Right hindlimb (tissue), 1 donor: ENCODE results near the gene MGAT3.
"Not testable (repeated sequence)": the region's sequence is repeated elsewhere in the genome, so short reads cannot be mapped to it uniquely, and the experiment has no call there.

Experiments
- DNase-seq: peaks from one replicate; pipeline ENCODE4 v3.0.0-alpha.2; 2018

Gene MGAT3, protein sequence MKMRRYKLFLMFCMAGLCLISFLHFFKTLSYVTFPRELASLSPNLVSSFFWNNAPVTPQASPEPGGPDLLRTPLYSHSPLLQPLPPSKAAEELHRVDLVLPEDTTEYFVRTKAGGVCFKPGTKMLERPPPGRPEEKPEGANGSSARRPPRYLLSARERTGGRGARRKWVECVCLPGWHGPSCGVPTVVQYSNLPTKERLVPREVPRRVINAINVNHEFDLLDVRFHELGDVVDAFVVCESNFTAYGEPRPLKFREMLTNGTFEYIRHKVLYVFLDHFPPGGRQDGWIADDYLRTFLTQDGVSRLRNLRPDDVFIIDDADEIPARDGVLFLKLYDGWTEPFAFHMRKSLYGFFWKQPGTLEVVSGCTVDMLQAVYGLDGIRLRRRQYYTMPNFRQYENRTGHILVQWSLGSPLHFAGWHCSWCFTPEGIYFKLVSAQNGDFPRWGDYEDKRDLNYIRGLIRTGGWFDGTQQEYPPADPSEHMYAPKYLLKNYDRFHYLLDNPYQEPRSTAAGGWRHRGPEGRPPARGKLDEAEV

DNA sequence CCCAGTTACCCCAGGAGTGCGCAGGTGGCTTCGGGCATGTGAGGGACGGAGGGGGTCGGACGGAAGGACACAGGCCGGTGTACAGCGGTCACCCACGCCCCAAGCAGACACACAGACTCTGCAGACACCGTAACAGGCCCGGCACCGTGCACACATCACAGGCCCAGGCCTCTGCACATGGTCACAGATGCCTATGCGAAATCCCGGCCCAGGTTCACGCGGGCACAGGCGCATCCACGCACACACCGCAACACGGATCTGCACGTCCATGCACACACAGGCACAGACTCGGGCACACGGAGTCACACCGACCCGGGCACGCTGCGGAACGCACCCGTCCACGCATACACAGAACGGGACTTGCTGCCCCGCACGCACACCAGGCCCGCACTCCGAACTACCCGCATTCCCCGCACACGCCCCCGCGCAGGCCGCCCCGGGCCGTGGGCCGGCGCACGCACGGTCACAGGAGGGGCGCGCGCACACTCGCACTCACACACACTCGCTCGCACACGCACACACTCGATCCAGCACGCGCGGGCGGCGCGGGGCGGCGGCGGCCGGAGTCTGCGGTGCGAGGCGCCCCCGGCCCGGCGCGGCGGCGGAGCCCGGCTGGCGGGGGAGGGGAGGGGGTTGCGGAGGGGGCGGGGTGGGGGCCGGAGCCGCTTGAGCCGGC, at the start of gene MGAT3:
MGAT3 (plus strand) TSS at position 491 of the 676 bp plus-strand sequence. CDS start 30,336 bp downstream, outside the sequence.
- no peak for DNase-seq

DNA sequence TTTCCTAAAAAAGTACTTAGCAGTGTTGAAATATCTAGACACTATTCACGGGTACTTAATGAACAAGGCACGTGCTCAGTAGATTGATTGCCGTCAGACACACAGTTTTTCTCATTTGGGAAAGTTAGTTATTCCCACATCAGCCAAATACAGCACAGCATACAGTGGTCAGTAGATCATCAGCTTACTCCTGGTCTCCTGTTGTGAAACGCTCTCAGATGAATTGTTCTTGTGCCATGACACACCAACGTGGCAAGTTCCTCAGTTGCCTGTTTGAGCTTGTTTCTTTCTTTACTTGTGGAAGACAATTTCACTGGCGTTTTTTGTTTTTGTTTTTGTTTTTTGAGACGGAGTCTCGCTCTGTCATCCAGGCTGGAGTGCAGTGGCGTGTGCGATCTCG, 48.6 kb upstream of the MGAT3 start:
- no peak for DNase-seq

DNA sequence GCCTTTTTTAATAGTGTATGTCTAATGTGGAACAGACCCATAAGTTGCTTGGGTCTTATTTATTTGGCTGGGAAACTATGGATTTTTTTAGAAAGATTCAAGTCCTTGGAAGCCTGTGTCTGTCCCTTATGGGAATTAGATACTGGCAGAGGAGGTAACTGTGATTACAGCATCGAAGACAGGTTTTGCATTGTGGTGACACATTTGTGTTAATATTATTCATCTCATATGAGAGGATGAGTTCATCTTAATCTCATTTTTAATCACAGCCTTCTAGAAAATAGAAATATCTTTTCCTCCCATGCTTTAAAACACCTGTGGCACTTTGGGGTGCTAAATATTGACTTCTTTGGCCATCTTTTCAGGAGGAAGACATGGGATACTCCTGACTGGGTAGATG, 48.0 kb upstream of the MGAT3 start:
- no peak for DNase-seq

DNA sequence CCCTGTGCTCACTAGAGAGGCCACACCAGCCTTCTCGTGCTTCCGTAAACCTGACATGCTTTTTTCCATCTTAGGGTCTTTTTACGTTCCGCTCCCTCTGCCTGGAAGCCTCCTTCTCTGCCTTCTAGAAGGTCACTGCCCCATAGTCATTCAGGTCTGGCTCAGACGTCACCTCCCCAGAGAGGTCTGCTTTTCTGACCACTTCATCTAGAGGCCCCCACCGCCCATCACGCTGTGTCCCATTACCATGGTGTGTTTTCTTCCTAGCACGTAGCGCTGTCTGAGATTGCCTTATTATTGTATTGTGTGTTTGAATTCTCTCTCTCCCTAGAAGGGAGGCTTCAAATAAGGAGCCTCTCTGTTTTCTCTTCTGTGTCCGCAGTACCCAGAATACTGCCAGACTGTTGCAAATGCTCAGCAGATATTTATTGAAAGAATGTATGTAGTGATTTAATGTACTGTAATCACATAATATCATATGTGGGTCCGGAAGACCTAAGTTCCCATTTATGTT, 47.2 kb upstream of the MGAT3 start:
- DNase-seq: no peak

DNA sequence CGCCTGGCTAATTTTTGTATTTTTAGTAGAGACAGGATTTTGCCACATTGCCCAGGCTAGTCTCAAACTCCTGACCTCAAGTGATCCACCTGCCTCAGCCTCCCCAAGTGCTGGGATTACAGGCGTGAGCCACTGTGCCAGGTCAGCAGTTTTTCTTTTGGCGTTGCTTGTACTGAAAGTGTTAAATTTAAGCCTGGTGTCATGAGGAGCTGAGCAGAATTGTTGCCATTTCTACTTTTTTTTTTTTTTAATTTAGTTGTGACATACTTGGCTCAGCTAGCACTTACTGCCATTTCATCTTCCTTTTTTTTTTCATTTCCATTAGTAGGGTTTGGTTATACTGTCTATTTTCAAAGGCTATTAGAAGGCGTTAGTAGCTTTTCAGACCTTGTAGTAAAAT, 46.5 kb upstream of the MGAT3 start:
- DNase-seq: no peak

DNA sequence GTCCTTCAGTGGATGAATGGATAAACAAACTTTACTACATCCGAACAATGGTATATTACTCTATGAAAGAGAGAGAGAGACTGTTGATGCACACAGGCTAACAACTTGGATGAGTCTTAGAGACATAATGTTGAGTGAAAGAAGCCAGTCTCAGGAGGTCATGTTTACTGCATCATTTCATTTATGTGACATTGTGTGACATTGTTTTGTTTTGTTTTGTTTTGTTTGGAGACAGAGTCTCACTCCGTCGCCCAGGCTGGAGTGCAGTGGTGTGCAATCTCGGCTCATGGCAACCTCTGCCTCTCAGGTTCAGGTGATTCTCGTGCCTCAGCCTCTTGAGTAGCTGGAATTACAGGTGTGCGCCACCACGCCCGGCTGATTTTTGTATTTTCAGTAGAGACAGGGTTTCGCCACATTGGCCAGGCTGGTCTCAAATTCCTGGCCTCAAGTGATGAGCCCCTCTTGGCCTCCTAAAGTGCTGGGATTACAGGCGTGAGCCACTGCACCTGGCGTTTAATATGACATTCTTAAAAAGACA, 44.9 kb upstream of the MGAT3 start:
- DNase-seq: not testable (repeated sequence)

DNA sequence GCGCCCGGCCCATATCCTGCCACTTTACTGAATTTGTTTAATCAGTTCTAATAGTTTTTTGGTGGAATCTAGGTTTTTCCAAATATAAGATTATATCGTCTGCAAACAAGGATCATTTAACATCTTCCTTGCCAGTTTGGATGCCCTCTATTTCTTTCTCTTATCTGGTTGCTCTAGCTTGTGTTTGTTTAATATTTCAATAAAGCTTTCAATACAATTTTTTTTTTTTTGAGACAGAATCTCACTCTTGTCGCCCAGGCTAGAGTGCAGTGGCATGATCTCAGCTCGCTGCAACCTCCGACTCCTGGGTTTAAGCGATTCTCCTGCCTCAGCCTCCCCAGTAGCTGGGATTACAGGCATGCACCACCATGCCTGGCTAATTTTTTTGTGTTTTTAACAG, 43.6 kb upstream of the MGAT3 start:
- not testable (repeated sequence) for DNase-seq

DNA sequence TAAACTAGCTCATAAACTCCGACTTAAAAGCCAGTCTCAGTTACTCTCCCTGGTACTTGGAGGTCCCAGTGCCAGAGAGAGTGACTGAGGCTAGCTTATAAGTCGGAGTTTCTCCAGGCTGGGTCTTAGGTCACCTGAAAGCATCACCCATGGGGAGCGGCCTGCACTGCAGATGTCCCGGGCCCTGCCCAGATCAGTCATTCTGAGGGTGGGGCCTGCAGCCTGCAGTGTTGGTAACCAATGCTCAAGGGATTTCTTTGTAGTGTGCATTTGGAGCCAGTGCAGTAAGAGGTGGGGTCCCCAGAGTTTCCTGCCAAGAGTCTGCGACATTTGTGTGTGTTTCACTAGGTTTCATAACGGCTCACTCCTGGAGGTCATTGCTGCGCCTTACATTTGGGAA, 42.4 kb upstream of the MGAT3 start:
- no peak for DNase-seq

DNA sequence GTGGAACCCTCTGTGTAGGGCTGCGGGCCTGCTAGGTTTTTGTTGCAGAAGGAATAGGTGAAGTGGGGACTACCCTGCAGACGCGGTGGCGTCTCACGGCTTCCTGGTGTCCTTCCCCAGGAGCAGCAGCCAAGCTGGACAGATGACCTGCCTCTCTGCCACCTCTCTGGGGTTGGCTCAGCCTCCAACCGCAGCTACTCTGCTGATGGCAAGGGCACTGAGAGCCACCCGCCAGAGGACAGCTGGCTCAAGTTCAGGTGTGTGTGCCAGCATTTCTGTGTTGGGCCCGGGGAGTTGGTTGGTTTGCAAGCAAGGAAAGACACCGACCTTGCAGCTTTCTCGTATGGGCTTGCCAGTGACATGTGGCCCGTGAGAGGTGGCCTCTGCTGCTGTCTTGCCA, 41.9 kb upstream of the MGAT3 start:
- no peak for DNase-seq

DNA sequence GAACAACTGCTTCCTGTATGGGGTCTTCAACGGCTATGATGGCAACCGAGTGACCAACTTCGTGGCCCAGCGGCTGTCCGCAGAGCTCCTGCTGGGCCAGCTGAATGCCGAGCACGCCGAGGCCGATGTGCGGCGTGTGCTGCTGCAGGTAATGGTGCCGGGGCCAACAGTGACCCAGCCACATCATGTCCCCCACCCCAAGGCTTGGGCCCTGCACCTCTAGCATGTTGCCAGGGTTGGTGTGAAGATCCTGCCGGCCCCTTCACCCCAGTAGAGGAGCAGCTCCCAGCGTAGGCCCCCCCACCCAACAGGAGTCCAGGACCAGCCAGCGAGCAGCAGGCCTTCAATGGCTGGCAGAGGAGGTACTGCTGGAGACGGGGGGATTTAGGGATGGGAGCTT, 41.3 kb upstream of the MGAT3 start:
- DNase-seq: no peak

DNA sequence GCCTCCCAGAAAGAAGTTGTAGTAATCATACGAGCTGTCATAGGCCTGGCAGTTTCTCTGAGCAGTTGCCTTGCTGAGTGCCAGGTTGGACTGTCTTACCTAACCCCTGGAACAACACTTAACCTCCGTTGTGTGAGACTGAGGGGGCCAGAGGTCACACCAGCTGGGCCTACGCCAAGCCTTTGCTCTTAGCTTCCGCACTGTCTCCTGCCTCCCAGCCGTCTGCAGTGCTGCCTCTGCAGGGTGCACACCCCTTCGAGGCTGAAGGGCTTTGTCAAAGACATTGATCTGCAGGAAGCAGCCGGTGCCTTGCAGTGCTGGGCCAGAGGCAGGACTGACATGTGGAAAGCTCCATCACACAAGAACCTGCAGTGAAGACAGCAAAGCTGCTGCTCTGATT, 40.5 kb upstream of the MGAT3 start:
- DNase-seq: no peak

DNA sequence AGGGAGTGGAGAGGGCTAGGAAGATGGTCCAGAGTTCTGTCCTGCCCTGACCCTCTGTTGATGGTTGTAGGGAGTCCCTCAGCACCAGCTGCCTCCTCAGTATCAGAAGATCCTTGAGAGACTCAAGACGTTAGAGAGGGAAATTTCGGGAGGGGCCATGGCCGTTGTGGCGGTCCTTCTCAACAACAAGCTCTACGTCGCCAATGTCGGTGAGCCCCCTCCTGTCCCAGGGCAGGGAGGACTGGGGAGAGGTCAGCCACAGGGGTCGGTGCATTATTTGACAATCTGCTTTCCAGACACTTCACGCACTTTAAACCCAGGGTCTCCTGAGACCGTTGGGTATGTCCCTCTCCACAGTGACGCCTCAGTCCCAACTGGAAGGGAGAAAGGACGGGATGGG, 39.2 kb upstream of the MGAT3 start:
- DNase-seq: no peak

DNA sequence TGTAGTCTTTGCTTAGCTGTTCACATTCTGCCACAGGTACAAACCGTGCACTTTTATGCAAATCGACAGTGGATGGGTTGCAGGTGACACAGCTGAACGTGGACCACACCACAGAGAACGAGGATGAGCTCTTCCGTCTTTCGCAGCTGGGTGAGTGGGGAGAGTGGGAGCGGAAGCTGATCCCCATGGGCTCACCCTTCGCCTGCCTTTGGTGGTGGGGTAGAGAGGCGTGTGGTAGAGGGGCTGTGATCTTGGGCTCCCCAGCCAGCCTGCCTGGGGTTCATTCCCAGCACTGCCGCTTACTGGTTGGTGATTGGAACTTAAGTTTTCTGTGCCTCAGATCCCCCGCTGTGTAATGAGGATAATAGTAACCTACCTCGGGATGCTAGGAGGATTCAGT, 38.1 kb upstream of the MGAT3 start:
- no peak for DNase-seq

DNA sequence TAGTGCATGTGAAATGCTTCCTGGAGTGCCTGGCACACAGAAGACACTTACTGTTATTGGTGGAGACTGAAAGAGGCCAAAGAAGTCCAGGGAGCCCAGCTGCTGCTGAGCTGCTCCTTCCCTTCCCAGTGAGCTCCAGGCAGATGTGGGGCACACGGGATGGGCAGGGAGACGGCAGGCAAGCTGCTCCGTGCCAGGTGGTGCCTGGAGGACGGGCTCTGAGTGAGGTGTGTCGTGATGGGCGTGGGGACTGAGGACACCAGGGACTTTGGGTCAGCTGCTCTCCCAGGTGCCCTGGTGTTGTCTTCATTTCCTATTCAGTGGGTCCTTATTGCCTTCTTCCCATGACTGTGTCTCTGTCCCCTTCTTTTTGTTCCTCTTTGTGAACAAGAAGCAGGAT, 37.7 kb upstream of the MGAT3 start:
- DNase-seq: no peak

DNA sequence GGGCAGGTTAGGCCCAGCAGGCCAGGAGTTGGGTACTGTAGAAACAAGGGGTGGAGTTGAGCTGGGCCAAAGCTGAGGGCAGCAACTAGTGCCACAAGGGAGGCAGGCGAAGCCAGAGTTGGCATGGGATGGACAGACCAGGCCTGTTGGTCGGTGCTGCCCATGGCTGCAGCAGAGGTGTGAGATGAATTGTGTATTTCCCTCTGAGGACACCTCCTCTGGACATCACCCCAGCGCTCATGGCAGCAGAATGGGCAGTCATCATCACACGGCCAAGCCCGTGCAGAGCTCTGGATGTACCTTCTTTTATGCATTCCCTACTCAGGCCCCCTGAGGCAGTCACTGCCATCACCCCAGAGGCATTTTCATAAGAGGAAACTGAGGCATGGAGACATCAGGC, 36.9 kb upstream of the MGAT3 start:
- DNase-seq: no peak

DNA sequence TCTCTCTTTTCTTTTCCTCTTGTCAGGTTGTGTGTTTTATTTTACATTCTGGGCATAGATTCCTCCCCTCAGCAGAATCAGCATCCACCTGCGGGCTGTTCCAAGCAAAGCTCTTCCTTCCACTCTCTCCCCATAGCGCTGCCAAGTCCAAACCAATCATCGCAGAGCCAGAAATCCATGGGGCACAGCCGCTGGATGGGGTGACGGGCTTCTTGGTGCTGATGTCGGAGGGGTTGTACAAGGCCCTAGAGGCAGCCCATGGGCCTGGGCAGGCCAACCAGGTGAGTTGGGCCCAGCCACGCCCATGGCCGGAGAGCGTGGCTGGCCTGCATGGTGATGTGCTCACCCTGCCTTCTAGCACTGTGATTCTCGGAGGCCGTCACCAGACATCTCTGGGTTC, 35.1 kb upstream of the MGAT3 start:
- DNase-seq: no peak

DNA sequence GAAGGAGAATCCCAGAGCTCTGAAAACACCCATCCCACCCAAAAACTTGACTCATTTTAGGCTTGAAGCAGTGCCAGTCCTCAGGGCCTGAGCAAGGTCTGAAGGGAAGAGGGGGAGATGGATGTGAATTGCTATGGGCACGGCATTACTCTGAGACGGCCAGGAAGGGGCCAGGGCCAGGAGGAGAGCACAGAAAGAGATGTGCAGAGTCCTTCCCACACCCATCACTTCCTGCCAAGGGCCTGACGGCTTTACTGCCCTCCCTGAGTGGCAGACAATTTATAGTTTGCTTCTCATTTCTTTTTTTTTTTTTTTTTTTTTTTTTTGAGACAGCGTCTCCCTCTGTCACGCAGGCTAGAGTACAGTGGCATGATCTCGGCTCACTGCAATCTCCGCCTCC, 34.7 kb upstream of the MGAT3 start:
- DNase-seq: no peak

DNA sequence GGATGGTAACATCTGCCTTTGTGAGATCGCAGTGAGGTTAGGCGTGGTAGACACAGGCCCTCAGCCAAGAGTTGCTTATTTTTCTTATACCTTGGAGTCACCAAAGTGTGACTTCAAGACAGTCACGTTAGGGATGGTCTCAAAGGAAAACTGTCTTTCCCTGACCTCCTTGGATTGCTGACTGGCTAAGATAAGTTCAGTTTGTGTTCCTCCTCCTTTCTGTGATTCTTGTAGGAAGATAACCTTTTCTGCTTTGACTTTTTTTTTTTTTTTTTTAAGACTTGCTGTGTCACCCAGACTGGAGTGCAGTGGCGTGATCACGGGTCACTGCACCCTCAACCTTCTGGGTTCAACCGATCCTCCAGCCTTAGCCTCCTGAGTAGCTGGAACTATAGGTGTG, 34.1 kb upstream of the MGAT3 start:
- DNase-seq: no peak

DNA sequence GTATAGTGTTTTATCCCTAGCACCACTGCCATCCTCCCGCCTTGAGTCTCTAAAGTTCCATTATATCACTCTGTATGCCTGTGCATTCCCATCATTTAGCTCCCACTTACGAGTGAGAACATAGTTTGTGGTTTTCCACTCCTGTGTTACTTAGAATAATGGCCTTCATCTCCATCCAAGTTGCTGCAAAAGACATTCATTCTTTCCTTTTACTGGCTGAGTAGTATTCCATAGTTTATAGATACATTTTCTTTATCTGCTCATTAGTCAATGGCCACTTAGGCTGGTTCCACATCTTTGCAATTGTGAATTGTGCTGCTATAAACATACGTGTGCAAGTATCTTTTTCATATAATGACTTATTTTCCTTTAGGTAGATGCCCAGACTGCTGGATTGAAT, 32.8 kb upstream of the MGAT3 start:
- DNase-seq: no peak

DNA sequence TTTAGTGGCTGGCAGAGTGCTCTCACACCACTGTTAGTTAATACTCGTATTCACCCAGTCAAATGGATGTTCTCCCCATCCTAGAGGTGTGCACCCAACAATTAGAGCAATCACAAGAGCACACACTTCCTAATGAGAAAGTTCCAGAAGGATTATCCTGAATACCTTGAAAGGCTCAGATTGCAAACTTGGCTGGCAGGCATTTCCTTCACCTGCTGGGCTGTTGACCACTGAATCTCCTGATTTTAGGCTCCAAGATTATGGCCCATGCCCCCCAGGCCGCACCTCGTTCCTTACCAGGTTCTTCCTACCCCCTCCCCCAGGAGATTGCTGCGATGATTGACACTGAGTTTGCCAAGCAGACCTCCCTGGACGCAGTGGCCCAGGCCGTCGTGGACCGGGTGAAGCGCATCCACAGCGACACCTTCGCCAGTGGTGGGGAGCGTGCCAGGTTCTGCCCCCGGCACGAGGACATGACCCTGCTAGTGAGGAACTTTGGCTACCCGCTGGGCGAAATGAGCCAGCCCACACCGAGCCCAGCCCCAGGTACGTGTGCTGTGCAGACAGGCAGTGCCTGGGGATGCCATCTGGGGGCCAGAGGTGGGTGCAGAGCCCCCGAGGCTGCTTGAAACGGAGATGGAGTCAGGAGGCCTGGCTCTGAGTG, 30.3 kb upstream of the MGAT3 start:
- no peak for DNase-seq

DNA sequence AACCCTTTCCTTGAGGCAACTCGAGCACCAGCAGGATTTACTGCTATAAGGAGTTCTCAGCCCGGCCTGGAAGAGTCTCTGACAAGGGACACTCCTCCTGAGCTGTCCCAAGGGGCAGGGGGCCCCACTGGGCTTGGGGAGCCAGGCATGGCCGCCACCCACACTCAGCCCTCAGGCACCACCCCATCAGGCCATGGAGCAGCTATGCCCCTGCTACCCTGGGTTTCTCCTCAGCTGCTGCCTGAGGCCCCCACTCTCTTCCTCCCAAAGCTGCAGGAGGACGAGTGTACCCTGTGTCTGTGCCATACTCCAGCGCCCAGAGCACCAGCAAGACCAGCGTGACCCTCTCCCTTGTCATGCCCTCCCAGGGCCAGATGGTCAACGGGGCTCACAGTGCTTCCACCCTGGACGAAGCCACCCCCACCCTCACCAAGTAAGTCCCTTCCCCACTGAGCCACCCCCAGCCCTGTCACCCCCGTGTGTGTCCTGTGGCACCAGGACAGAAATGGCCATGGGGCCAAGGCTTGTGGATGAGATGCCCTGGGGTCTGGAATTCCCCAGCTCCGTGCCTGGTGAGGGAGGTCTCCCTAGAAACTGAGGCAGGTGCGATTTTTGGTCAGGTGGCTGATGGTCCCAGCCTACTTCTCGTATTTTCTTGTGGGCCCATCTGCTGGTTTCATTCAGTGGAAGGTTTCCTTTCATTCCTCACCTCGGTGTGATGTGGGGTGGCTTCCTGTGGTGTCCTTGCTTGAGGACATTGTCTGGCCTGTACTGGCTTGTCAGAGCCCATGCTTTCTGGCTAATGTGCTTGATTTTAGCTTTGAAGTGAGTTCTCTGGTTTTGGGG, 28.8 kb upstream of the MGAT3 start:
- no peak for DNase-seq

DNA sequence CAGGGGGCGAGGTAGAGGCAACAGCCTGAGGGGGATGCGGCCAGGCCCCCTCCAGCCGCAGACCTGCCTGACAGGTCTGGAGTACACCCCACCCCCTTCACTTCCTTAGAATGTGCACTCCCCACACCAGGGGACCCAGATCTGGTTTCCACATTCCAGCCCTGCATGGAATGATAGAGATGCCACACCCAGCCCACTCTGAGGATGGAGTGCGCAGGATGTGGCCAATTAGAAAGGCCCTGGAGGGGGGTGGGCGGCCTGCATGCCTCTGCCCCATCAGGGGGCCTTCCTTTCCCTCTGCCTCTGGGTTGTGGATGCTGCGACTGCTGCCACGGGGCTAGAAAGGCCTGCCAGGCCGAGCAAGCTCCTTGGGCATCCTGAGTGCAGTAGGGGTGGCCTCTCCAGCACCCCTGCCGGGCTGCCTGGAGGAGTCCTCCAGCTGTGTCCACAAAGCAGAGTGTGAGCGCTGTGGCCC, 28.2 kb upstream of the MGAT3 start:
- DNase-seq: no peak
